Lower leg skin (tissue), 4 donors: ENCODE results near the gene IP6K3. TPM values are rescaled to one million over a fixed set of nuclear protein-coding genes. Genes with fewer than 3 reads are reported as not detected.

Experiments
- DNase-seq, 2 donors: peaks; one replicate each; pipeline ENCODE4 v3.0.0-alpha.2; 2019; ENCODE audit warnings: low spot score in 2 of 2
- H3K4me3 ChIP-seq: fragments of 200-600 bp; sonication (generic); 2 replicates; pipeline ENCODE4 v1.5.1; 2017; ENCODE audit warnings: mild to moderate bottlenecking, low read depth; ENCODE audit not compliant: poor library complexity, severe bottlenecking
- POLR2A ChIP-seq, 2 donors: fragments of 450-650 bp; IDR thresholded peaks; one replicate each; pipeline ENCODE4 v1.6.1; 2016 to 2017; ENCODE audit warnings: antibody characterized with exemption in 2 of 2, mild to moderate bottlenecking in 1 of 2, moderate library complexity in 1 of 2
- WGBS, 2 donors: methylation state at CpG; one replicate each; pipeline ENCODE4 v1.1.5; 2018; 5-methylcytosine and 5-hydroxymethylcytosine counted together
- intact Hi-C: fragments of 100-400 bp; cut with DNase I; formaldehyde crosslinking; loops from one replicate; pipeline ENCODE4 v1.15.0; 2023; ENCODE audit warnings: low total_unique reads
- total RNA-seq, 4 donors: library from RNA; depleted of rRNA; stranded (reverse); fragments of >200 nt; gene quantifications; one replicate each; pipeline ENCODE4 v1.1.0, GENCODE V29; 2016
- TF ChIP-seq, protein P1 (sequence below), 3 donors: fragments of 450-650 bp; IDR thresholded peaks; one replicate each; pipeline ENCODE4 v1.5.1; 2016; ENCODE audit warnings: antibody characterized with exemption in 3 of 3, mild to moderate bottlenecking in 3 of 3, moderate library complexity in 2 of 3

IP6K3 gene
- total RNA-seq, 4 donors from 2014 or later = 0.45 TPM; not detected in 3

DNA sequence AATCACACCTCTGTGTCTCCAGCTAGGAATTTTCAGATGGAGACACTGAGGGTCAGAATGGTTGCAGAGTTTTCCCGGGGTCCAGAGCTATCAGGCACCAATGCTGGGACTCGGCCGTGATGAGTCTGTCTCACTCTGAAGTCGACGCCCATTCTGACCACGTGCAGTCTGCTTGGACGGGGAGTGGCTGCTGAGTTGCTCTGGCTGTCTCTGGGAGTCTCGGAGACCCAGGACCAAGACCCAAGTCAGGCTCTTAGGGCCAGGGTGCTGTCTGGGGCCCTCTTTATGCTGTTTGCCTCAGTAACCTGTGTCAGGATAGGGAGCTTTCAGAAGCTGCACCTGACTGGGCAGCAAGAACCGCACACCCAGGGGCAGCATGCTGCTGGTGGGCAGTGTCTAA lies 4.6 kb downstream of the IP6K3 start:
- 44 to 49% methylated on average over 8 to 9 of the region's 9 CpGs for WGBS, 2 donors
- no peak for DNase-seq
- H3K4me3 ChIP-seq = no peak overlapping the region
- TF ChIP-seq POLR2A (IDR thresholded peaks at IDR 0.05) = no peak
- TF ChIP-seq, protein P1, sequence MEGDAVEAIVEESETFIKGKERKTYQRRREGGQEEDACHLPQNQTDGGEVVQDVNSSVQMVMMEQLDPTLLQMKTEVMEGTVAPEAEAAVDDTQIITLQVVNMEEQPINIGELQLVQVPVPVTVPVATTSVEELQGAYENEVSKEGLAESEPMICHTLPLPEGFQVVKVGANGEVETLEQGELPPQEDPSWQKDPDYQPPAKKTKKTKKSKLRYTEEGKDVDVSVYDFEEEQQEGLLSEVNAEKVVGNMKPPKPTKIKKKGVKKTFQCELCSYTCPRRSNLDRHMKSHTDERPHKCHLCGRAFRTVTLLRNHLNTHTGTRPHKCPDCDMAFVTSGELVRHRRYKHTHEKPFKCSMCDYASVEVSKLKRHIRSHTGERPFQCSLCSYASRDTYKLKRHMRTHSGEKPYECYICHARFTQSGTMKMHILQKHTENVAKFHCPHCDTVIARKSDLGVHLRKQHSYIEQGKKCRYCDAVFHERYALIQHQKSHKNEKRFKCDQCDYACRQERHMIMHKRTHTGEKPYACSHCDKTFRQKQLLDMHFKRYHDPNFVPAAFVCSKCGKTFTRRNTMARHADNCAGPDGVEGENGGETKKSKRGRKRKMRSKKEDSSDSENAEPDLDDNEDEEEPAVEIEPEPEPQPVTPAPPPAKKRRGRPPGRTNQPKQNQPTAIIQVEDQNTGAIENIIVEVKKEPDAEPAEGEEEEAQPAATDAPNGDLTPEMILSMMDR (IDR thresholded peaks at IDR 0.05) = no peak
- intact Hi-C loops = loop anchor here (10.0 kb wide), 1 partner anchor 413 kb away; no protein-coding TSS in a partner anchor

DNA sequence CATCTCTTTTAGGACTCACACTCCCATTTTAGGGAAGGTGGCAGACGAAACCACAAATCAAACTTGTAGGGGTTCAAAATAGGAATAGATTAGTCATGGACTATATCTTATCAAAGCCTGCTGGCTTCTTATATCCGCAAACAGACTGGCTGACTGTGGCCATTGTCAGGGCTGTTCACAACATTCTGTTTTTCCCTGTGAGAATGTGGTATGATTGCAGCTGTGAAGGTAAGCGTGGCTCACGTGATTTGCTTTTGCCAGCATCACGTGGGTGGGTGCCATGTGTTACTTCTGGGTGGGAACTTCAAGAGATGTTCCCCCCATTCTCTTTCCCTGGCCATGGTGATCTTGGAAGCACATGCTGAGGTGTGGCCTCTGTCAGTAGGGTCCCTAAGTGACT lies 5.9 kb downstream of the IP6K3 start:
- no peak for DNase-seq
- intact Hi-C loops = loop anchor here (10.0 kb wide), 1 partner anchor 414 kb away; no protein-coding TSS in a partner anchor
- no peak overlapping the region for H3K4me3 ChIP-seq
- WGBS, 2 donors = 83 to 84% methylated on average over 5 of the region's 5 CpGs
- TF ChIP-seq POLR2A (IDR thresholded peaks at IDR 0.05) = no peak
- TF ChIP-seq, protein P1 (IDR thresholded peaks at IDR 0.05) = no peak

DNA sequence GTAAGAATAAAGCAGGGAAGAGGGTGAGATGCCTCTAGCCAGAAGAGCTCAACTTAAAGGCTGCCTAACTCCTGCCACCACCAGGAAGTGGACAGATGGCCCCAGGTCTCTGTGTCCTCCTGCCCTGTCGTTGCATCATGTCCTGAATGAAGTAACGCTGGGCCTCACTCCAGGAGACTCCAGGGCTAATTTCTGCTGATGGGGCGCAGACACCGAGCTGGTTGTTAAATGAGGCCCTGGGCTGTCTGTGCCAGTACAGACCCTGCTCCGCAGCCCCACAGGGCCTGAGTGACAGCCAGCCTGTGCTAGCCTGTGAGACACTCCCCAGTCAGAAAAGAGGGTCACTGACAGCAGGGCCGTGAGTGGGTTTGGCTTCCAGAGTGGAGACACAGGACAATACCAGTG lies 6.5 kb downstream of the IP6K3 start:
- 65 to 77% methylated on average over 6 of the region's 6 CpGs for WGBS, 2 donors
- H3K4me3 ChIP-seq = no peak overlapping the region
- no peak for TF ChIP-seq POLR2A (IDR thresholded peaks at IDR 0.05)
- TF ChIP-seq, protein P1 (IDR thresholded peaks at IDR 0.05) = no peak
- intact Hi-C loops = loop anchor here (10.0 kb wide), 1 partner anchor 415 kb away; no protein-coding TSS in a partner anchor
- DNase-seq = no peak

DNA sequence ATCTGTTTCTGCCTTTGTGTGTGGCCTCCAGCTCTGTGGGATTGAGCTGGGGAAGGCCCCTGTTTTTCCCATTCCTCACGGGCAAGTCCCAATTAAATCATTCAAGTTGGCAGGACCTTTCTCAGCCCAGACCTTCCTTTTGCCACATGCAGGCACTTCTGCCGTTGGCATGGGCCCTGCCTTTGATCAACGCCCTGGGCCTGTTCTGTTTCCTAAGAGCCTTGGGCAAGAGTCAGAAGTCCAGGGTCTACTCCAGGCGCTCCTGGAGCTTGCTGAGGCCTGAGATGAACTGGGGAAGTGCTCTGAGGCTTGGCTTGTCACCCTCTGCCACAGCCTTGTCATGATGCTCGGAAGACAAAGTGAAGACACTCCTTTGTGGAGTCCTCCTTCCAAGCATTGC lies 7.1 kb downstream of the IP6K3 start:
- WGBS, 2 donors = 73 to 75% methylated on average over 5 of the region's 5 CpGs
- intact Hi-C loops = no loop called here
- DNase-seq = no peak
- no peak overlapping the region for H3K4me3 ChIP-seq
- TF ChIP-seq, protein P1 (IDR thresholded peaks at IDR 0.05) = no peak
- no peak for TF ChIP-seq POLR2A (IDR thresholded peaks at IDR 0.05)

DNA sequence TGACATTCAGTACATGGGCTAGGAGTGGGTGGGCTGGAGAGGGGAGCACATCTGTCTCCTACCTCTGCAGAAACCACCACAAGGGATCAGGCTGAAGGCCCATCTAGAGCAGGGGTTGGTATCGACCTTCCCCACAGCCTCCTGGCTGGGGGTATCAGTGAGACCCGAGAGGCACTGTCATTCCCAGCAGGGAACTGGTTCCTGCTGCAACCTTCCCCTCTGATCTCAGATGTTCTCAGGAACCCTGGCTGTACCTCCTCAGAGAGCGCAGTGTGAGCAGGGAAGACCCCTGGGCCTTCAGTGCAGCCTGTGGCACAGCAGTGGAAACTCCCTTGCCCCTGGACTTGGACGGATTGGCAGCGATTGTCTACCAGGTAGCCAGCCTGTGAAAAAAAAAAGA lies 7.8 kb downstream of the IP6K3 start:
- no peak for TF ChIP-seq POLR2A (IDR thresholded peaks at IDR 0.05)
- TF ChIP-seq, protein P1 (IDR thresholded peaks at IDR 0.05) = no peak
- intact Hi-C loops = no loop called here
- 80 to 89% methylated on average over 5 of the region's 5 CpGs for WGBS, 2 donors
- no peak overlapping the region for H3K4me3 ChIP-seq
- DNase-seq = no peak

DNA sequence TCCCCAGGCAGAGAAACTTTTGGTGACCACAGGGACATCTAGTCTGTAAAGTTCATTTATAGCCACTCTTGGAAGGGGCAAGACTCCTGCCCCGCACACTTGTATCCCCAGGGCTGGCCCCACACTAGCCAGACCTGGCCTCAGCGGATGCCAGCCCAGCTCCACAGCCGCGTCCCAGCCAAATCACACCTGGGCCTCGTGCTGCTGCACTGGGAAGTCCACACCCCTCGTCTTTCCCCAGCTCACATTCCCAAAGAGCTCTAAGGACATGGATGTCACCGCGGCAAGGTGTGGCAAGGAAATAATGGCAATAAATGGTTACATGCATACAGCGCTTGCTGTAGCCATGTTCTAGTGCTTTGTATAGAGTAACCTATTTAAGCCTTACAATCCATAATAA lies 8.6 kb downstream of the IP6K3 start:
- DNase-seq = no peak
- no peak for TF ChIP-seq POLR2A (IDR thresholded peaks at IDR 0.05)
- TF ChIP-seq, protein P1 (IDR thresholded peaks at IDR 0.05) = no peak
- no peak overlapping the region for H3K4me3 ChIP-seq
- WGBS, 2 donors = 81 to 86% methylated on average over 9 of the region's 9 CpGs
- intact Hi-C loops = no loop called here
